Ovary (tissue), 9 donors: Measurements from ENCODE around the gene RAF1. TPM values are rescaled to one million over a fixed set of nuclear protein-coding genes. Genes with fewer than 3 reads are reported as not detected.

Experiments
- DNase-seq, 5 donors: peaks; one replicate each; pipeline ENCODE4 v3.0.0-alpha.2; 2019 to 2020
- H3K27ac ChIP-seq, 2 donors: fragments of 200-600 bp; one replicate each; pipeline versions ENCODE4 v1.5.1 to v1.8.0; 2019 to 2022
- H3K27me3 ChIP-seq: fragments of 200-600 bp; one replicate; pipeline ENCODE4 v1.8.0; 2022
- H3K36me3 ChIP-seq: fragments of 200-600 bp; sonication (generic); one replicate; pipeline ENCODE4 v1.5.1; 2019
- H3K4me1 ChIP-seq: one replicate; pipeline ENCODE4 v1.8.1; 2013; ENCODE audit warnings: mild to moderate bottlenecking, moderate library complexity; ENCODE audit not compliant: insufficient read depth
- H3K4me3 ChIP-seq: fragments of 200-600 bp; sonication (generic); one replicate; pipeline ENCODE4 v1.5.1; 2017
- H3K9me3 ChIP-seq, 2 donors: fragments of 200-600 bp in 1 of 2; sonication (generic) in 1 of 2; one replicate each; pipeline versions ENCODE4 v1.5.1 to v1.8.1; 2013 to 2019; ENCODE audit warnings: mild to moderate bottlenecking in 1 of 2, moderate library complexity in 1 of 2
- EP300 ChIP-seq: sonication (generic); formaldehyde crosslinking; IDR thresholded peaks from one replicate; pipeline ENCODE4 v1.6.1; 2017; ENCODE audit warnings: antibody characterized with exemption
- POLR2A ChIP-seq: fragments of 450-650 bp; IDR thresholded peaks from one replicate; pipeline ENCODE4 v1.6.1; 2017; ENCODE audit warnings: antibody characterized with exemption, mild to moderate bottlenecking, moderate library complexity
- WGBS, 3 donors: extraction: QIAGEN DNeasy Blood & Tissue Kit in 1 of 3; methylation state at CpG; one replicate each; pipeline versions ENCODE4 v1.1.5 to v1.1.7; 2013 to 2017; 5-methylcytosine and 5-hydroxymethylcytosine counted together
- intact Hi-C, 4 donors: fragments of 100-400 bp; cut with DNase I; formaldehyde crosslinking; loops; one replicate each; pipeline versions ENCODE4 v1.11.0 to v1.15.1; 2022 to 2023
- polyA plus RNA-seq, 2 donors: library from polyadenylated mRNA; stranded (reverse); fragments of 200-250 nt in 1 of 2; fragments of 350-450 nt in 1 of 2; fragmentation: Illumina TruSeq in 1 of 2; extraction: RNeasy Lipid Tissue Mini Kit (QIAGEN cat#74804) in 1 of 2; gene quantifications; one replicate each; pipeline ENCODE4 v1.2.3, GENCODE V29; 2013 to 2014
- total RNA-seq, 7 donors: library from RNA; depleted of rRNA in 2 of 7; stranded (reverse); fragments of >200 nt in 2 of 7; fragmentation: NEBNext Ultra II Directional in 3 of 7; extraction: Animal tissue kit (Norgen Biotek cat#: 25700) in 3 of 7; gene quantifications; one replicate each; pipeline versions ENCODE4 v1.1.0 to v1.2.4, GENCODE V29; 2016 to 2023
- TF ChIP-seq, protein P1 (sequence below), 3 donors: fragments of 450-650 bp in 2 of 3; fragments of 200-600 bp in 1 of 3; IDR thresholded peaks; one replicate each; pipeline versions ENCODE4 v1.5.1 to v1.8.0; 2016 to 2022; ENCODE audit warnings: antibody characterized with exemption in 3 of 3, mild to moderate bottlenecking in 1 of 3
- donor health status: DM: no; HTN: no; CAD: no; lungs with moderate emphysema.
- donor health status: DM: no; HTN: no; CAD: no.
- donor health status: Bipolar disorder and iron deficiency.
- donor health status: DM: yes; HTN: yes; CAD: no.
- donor health status: DM: no; HTN: no; CAD: no.
- donor health status: DM: yes; HTN: yes; CAD: no.

RAF1 gene
- total and polyA plus RNA-seq, 9 donors = 62.1 to 106 (median 78.8) TPM

DNA sequence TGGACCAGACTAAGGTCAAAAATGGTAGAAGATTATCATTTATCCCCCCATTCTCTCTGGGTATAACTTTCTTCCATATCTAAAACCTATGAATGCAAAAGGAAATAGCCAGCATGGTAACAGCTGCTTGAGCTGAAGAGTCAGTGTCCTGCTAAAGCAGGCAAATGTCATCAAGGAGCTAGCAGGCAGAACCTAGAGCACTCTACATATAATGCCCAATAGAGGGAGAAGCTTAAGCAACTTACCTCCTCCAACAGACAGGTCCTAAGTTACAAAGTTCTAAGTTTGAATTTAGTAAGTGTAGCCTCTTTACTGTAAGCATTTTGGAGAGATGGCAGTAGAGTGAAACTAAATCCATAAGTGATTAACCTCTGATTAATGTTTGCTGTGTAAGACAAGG is 7.7 kb downstream of the RAF1 start:
- no peaks in the 10 kb centered on the region for H3K27me3 ChIP-seq
- no peaks in the 10 kb centered on the region for H3K9me3 ChIP-seq
- H3K27ac ChIP-seq = no peak overlapping the region
- H3K4me3 ChIP-seq = no peak overlapping the region
- H3K36me3 ChIP-seq = no peaks in the 10 kb centered on the region
- intact Hi-C loops = no loop called here
- DNase-seq = no peak
- TF ChIP-seq, protein P1, sequence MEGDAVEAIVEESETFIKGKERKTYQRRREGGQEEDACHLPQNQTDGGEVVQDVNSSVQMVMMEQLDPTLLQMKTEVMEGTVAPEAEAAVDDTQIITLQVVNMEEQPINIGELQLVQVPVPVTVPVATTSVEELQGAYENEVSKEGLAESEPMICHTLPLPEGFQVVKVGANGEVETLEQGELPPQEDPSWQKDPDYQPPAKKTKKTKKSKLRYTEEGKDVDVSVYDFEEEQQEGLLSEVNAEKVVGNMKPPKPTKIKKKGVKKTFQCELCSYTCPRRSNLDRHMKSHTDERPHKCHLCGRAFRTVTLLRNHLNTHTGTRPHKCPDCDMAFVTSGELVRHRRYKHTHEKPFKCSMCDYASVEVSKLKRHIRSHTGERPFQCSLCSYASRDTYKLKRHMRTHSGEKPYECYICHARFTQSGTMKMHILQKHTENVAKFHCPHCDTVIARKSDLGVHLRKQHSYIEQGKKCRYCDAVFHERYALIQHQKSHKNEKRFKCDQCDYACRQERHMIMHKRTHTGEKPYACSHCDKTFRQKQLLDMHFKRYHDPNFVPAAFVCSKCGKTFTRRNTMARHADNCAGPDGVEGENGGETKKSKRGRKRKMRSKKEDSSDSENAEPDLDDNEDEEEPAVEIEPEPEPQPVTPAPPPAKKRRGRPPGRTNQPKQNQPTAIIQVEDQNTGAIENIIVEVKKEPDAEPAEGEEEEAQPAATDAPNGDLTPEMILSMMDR (IDR thresholded peaks at IDR 0.05) = no peak
- TF ChIP-seq EP300 (no peak), POLR2A (no peak)
- H3K4me1 ChIP-seq = peaks cover 15% of the 10 kb centered on the region

DNA sequence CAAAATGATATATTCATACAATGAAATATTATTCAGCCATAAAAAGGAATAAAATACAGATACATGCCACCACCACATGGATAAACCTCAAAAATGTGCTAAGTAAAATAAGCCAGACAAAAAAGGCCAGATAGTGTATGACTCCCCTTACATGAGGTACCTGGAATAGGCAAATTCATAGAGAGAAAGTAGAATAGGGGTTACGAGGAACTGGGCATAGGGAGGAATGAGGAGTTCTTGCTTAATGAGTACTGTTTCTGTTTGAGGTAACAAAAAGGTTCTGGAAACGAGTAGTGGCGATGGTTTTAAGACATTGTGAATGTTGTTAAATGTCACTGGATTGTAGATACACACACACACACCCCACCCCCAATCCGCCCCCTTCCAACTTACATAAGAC is 8.2 kb downstream of the RAF1 start:
- 58 to 76% (median 59%) methylated on average over 4 of the region's 4 CpGs for WGBS, 3 donors

GRCh38 chr3:12653747-12654146 is 10.2 kb downstream of the RAF1 start:
- H3K4me3 ChIP-seq = no peak overlapping the region
- H3K36me3 ChIP-seq = no peaks in the 10 kb centered on the region
- peaks cover 9% of the 10 kb centered on the region for H3K4me1 ChIP-seq
- no peaks in the 10 kb centered on the region for H3K9me3 ChIP-seq
- no peak for DNase-seq
- no peak overlapping the region for H3K27ac ChIP-seq
- intact Hi-C loops = no loop called here
- no peaks in the 10 kb centered on the region for H3K27me3 ChIP-seq
- 54 to 60% (median 60%) methylated on average over 4 of the region's 4 CpGs for WGBS, 3 donors
- TF ChIP-seq, protein P1 (IDR thresholded peaks at IDR 0.05) = no peak
- TF ChIP-seq POLR2A (no peak), EP300 (no peak)

More for the DNA sequence above, 8.2 kb downstream of the RAF1 start:
- intact Hi-C loops = no loop called here
- DNase-seq = no peak
- TF ChIP-seq, protein P1 (IDR thresholded peaks at IDR 0.05) = no peak
- H3K36me3 ChIP-seq = no peaks in the 10 kb centered on the region
- H3K27ac ChIP-seq = no peak overlapping the region
- H3K27me3 ChIP-seq = no peaks in the 10 kb centered on the region
- H3K9me3 ChIP-seq = no peaks in the 10 kb centered on the region
- peaks cover 14% of the 10 kb centered on the region for H3K4me1 ChIP-seq
- H3K4me3 ChIP-seq = no peak overlapping the region

DNA sequence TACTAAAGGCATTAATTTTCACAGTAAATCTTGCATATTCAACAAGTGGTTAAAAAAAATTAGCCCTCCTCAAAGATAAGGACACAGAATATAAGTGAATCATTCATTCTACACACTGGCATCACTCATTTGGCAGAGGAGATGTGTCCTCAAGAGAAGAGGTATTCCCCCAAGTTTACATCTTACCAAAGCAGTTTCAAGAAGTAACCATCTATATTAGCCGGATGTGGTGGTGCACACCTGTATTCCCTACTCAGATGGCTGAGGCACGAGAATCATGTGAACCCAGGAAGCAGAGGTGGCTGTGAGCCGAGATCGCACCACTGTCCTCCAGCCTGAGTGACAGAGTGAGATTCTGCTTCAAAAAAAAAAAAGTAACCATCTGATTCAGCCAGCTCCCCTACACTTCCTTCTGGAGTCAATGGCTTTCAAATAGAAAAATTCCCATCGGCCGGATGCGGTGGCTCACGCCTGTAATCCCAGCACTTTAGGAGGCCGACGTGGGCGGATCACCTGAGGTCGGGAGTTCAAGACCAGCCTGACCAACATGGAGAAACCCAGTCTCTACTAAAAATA is 15.4 kb downstream of the RAF1 start:
- no peak for DNase-seq
- intact Hi-C loops = no loop called here
- H3K9me3 ChIP-seq = no peaks in the 10 kb centered on the region
- H3K4me1 ChIP-seq = peaks cover 18% of the 10 kb centered on the region
- H3K4me3 ChIP-seq = no peak overlapping the region
- no peaks in the 10 kb centered on the region for H3K36me3 ChIP-seq
- no peaks in the 10 kb centered on the region for H3K27me3 ChIP-seq
- no peak overlapping the region for H3K27ac ChIP-seq
- TF ChIP-seq POLR2A (no peak), EP300 (no peak)
- TF ChIP-seq, protein P1 (IDR thresholded peaks at IDR 0.05) = no peak
- 80 to 89% (median 83%) methylated on average over 12 of the region's 12 CpGs for WGBS, 3 donors
